B cell (primary cell): ENCODE data around the gene ARPIN. TPM values are rescaled to one million over a fixed set of nuclear protein-coding genes. Genes with fewer than 3 reads are reported as not detected.
A peak's percentile ranks its signal among the peaks of the same experiment; 100 is the strongest.

Experiments used
- ATAC-seq: fragments of 200-7000 bp; cut with Tn5 transposase; one replicate; pipeline ENCODE4 v1.10.0; 2021; ENCODE audit warnings: low read depth, mild to moderate bottlenecking, moderate number of reproducible peaks, moderate library complexity
- CTCF ChIA-PET: fragments of 350-600 bp; sonication (Branson Sonifier 250); formaldehyde crosslinking; loops from one replicate; lab custom pipeline; 2021; ENCODE audit warnings: antibody characterized with exemption, inconsistent platforms; lab: Charles Lee
- POLR2A ChIA-PET: fragments of 350-600 bp; sonication (Branson Sonifier 250); formaldehyde crosslinking; loops from one replicate; lab custom pipeline; 2021; ENCODE audit warnings: antibody characterized with exemption; lab: Charles Lee
- DNase-seq: peaks from one replicate; pipeline ENCODE4 v3.0.0; 2013
- H2AFZ ChIP-seq: 2 replicates; pipeline ENCODE4 v1.6.1; 2012; ENCODE audit warnings: mild to moderate bottlenecking, low read depth, low read length; ENCODE audit not compliant: insufficient read depth, poor library complexity, severe bottlenecking
- H3K27ac ChIP-seq, 2 donors: 1 replicate in 1 of 2; 2 replicates in 1 of 2; pipeline ENCODE4 v1.5.1; 2012 to 2013; ENCODE audit warnings: low read length in 2 of 2, mild to moderate bottlenecking in 2 of 2, moderate library complexity in 1 of 2
- H3K27me3 ChIP-seq, 4 experiments: fragments of 200-600 bp in 1 of 4; sonication (generic) in 1 of 4; replicated peaks in 1 of 4; 1 replicate in 2 of 4; 2 replicates in 2 of 4; pipeline versions ENCODE4 v1.6.1 to v1.7.0; 2013 to 2016; ENCODE audit warnings: low read length in 3 of 4, mild to moderate bottlenecking in 2 of 4, mixed read lengths in 1 of 4, moderate library complexity in 1 of 4; ENCODE audit not compliant: insufficient read depth in 4 of 4, control insufficient read depth in 3 of 4; ENCODE audit errors: control extremely low read depth in 1 of 4
- H3K36me3 ChIP-seq, 2 experiments: replicated peaks in 1 of 2; 1 replicate in 1 of 2; 2 replicates in 1 of 2; pipeline versions ENCODE4 v1.6.1 to v1.7.1; 2013; ENCODE audit warnings: low read length in 1 of 2; ENCODE audit not compliant: insufficient read depth in 2 of 2, control insufficient read depth in 1 of 2; ENCODE audit errors: control extremely low read depth in 1 of 2, extremely low read depth in 1 of 2
- H3K4me1 ChIP-seq, 2 donors: fragments of 200-600 bp in 1 of 2; sonication (generic) in 1 of 2; 1 replicate in 1 of 2; 2 replicates in 1 of 2; pipeline versions ENCODE4 v1.5.1 to v1.6.1; 2013 to 2017; ENCODE audit warnings: low read length in 2 of 2; ENCODE audit not compliant: control insufficient read depth in 2 of 2, insufficient read depth in 2 of 2
- H3K4me2 ChIP-seq: replicated peaks from 2 replicates; pipeline ENCODE3; 2012; ENCODE audit warnings: mild to moderate bottlenecking, low read depth, low read length; ENCODE audit not compliant: poor library complexity, severe bottlenecking
- H3K4me3 ChIP-seq, 5 experiments: fragments of 200-600 bp in 1 of 5; sonication (generic) in 1 of 5; 1 replicate in 3 of 5; 2 replicates in 2 of 5; pipeline versions ENCODE4 v1.5.1 to v1.7.0; 2011 to 2016; ENCODE audit warnings: low read length in 4 of 5, mild to moderate bottlenecking in 4 of 5, low read depth in 2 of 5, control low read depth in 1 of 5, moderate library complexity in 1 of 5; ENCODE audit not compliant: insufficient read depth in 1 of 5; ENCODE audit errors: control extremely low read depth in 1 of 5, extremely low read depth in 1 of 5
- H3K79me2 ChIP-seq: fragments of 200-600 bp; sonication (generic); one replicate; pipeline ENCODE4 v1.6.0; 2016; ENCODE audit warnings: low read length; ENCODE audit not compliant: control insufficient read depth, insufficient read depth
- H3K9ac ChIP-seq: fragments of 200-600 bp; sonication (generic); 2 replicates; pipeline ENCODE4 v1.6.1; 2017; ENCODE audit warnings: mild to moderate bottlenecking, low read length, moderate library complexity
- H3K9me3 ChIP-seq, 3 donors: one replicate each; pipeline versions ENCODE4 v1.6.1 to v1.7.1; 2013; ENCODE audit warnings: low read length in 2 of 3; ENCODE audit not compliant: control insufficient read depth in 2 of 3, insufficient read depth in 1 of 3; ENCODE audit errors: control extremely low read depth in 1 of 3
- H4K20me1 ChIP-seq: 2 replicates; pipeline ENCODE4 v1.6.0; 2012; ENCODE audit warnings: mild to moderate bottlenecking, low read length; ENCODE audit not compliant: insufficient read depth, control insufficient read depth, poor library complexity, severe bottlenecking
- H3K27ac Mint-ChIP-seq: one replicate; pipeline ENCODE4 v1.8.0; 2021; ENCODE audit warnings: mixed read lengths
- H3K27me3 Mint-ChIP-seq: one replicate; pipeline ENCODE4 v1.8.0; 2021; ENCODE audit warnings: mixed read lengths
- H3K4me1 Mint-ChIP-seq: one replicate; pipeline ENCODE4 v1.8.0; 2021; ENCODE audit warnings: mixed read lengths
- H3K4me3 Mint-ChIP-seq: one replicate; pipeline ENCODE4 v1.8.0; 2021; ENCODE audit warnings: mixed read lengths
- H3K9me3 Mint-ChIP-seq: one replicate; pipeline ENCODE4 v1.8.0; 2022; ENCODE audit warnings: mixed read lengths; ENCODE audit not compliant: insufficient read depth
- CTCF ChIP-seq: fragments of 200-600 bp; IDR thresholded peaks from one replicate; pipeline ENCODE4 v1.8.0; 2022; ENCODE audit warnings: antibody characterized with exemption, mild to moderate bottlenecking
- EZH2 ChIP-seq: IDR thresholded peaks from 2 replicates; pipeline ENCODE4 v1.6.1; 2012; ENCODE audit warnings: borderline replicate concordance, low read depth, mild to moderate bottlenecking, moderate library complexity, low read length; ENCODE audit not compliant: insufficient read depth, poor library complexity, severe bottlenecking
- WGBS: methylation state at CpG from one replicate; pipeline ENCODE4 v1.1.5; 2013; ENCODE audit warnings: missing lambda C conversion rate; ENCODE audit not compliant: insufficient coverage; 5-methylcytosine and 5-hydroxymethylcytosine counted together
- intact Hi-C: fragments of 100-400 bp; cut with micrococcal nuclease; formaldehyde crosslinking; loops from one replicate; pipeline ENCODE4 v1.10.0; 2022
- polyA plus RNA-seq: library from polyadenylated mRNA; depleted of rRNA; stranded (reverse); fragments of >200 nt; gene quantifications from 2 replicates; pipeline ENCODE4 v1.2.3, GENCODE V29; 2012
- total RNA-seq, 2 donors: library from RNA; stranded (reverse); fragments of 120-200 nt in 1 of 2; gene quantifications; 1 replicate in 1 of 2; 2 replicates in 1 of 2; pipeline versions ENCODE4 v1.2.3 to v1.2.4, GENCODE V29; 2013 to 2022

Gene ARPIN
- total and polyA plus RNA-seq, 2 donors (not counting 1 experiment from before 2014, with no cell fraction given): 0.10 TPM

- TF ChIP-seq EZH2 (no peak), CTCF (no peak)
- Histone ChIP-seq H3K36me3 (peaks cover 0 to 1% of the 10 kb centered on the region in 2 experiments), H3K4me2 (peak within 1 kb of the TSS; percentile 91), H3K27ac (peak within 1 kb of the TSS; percentile 62 to 80), H4K20me1 (no peaks in the 10 kb centered on the region), H3K4me1 (peaks cover 7 to 14% of the 10 kb centered on the region in 2 donors), H3K9me3 (no peaks in the 10 kb centered on the region), H3K79me2 (peaks cover 22% of the 10 kb centered on the region), H3K27me3 (no peaks in the 10 kb centered on the region), H3K4me3 (peak within 1 kb of the TSS; percentile 75 to 95 (median 89)), H2AFZ (peak within 1 kb of the TSS; percentile 97), H3K9ac (peak within 1 kb of the TSS; percentile 92)
- DNase-seq (peak; percentile 93), ATAC-seq (peak; percentile 91)
- peak within 1 kb of the TSS; percentile 95 for H3K27ac Mint-ChIP-seq
- H3K4me1 Mint-ChIP-seq: peaks cover 33% of the 10 kb centered on the region
- under 1% methylated on average over 49 of the region's 62 CpGs for WGBS
- H3K27me3 Mint-ChIP-seq: no peaks in the 10 kb centered on the region
- intact Hi-C loops: loop anchor here (1.0 to 10.0 kb wide), 6 partner anchors 19 to 1038 kb away; partner anchors contain the start of genes ARPIN and HDDC3
- peak within 1 kb of the TSS; percentile 98 for H3K4me3 Mint-ChIP-seq
- CTCF ChIA-PET: interaction anchor here (0.7 to 2.9 kb wide), 14 partner anchors 17 to 324 kb away, joined by 3 to 28 read pairs (median 3); no protein-coding TSS in a partner anchor
- POLR2A ChIA-PET: interaction anchor here (0.8 to 1.3 kb wide), 5 partner anchors 143 to 209 kb away, joined by 3 to 4 read pairs (median 3); partner anchors contain the start of gene IDH2
- H3K9me3 Mint-ChIP-seq: no peaks in the 10 kb centered on the region
Measured at GRCh38 chr15:89893696-89894447, 18.9 kb downstream of the ARPIN start, which contains the start of gene AP3S2. AP3S2 (minus strand) TSS chr15:89893994; CDS start chr15:89893949, 45 bp downstream.

- peaks cover 3 to 10% of the 10 kb centered on the region in 2 experiments for H3K36me3 ChIP-seq
- H3K27me3 Mint-ChIP-seq: no peaks in the 10 kb centered on the region
- ChIA-PET POLR2A (no interaction called here), CTCF (interaction anchor here (0.7 to 2.9 kb wide), 4 partner anchors 18 to 187 kb away, joined by 3 to 28 read pairs (median 6); no protein-coding TSS in a partner anchor)
- H3K4me1 Mint-ChIP-seq: peaks cover 33% of the 10 kb centered on the region
- peak overlapping the region; percentile 92 for H3K9ac ChIP-seq
- H3K79me2 ChIP-seq: peaks cover 22% of the 10 kb centered on the region
- no peak for ATAC-seq
- intact Hi-C loops: loop anchor here (1.0 to 10.0 kb wide), 4 partner anchors 20 to 1039 kb away; partner anchors contain the start of genes ARPIN and HDDC3
- no peak overlapping the region for H3K27ac Mint-ChIP-seq
- no peaks in the 10 kb centered on the region for H3K27me3 ChIP-seq
- H3K4me1 ChIP-seq: peaks cover 7 to 14% of the 10 kb centered on the region in 2 donors
- H3K9me3 Mint-ChIP-seq: no peaks in the 10 kb centered on the region
- peak overlapping the region in 1 of 2 donors; percentile 80 for H3K27ac ChIP-seq
- no CpG with 5 or more reads among the region's 6 CpGs for WGBS
- peak overlapping the region; percentile 98 for H3K4me3 Mint-ChIP-seq
- H3K4me3 ChIP-seq: peak overlapping the region; percentile 75 to 95 (median 89)
- peak overlapping the region; percentile 91 for H3K4me2 ChIP-seq
- DNase-seq: no peak
- H3K9me3 ChIP-seq: no peaks in the 10 kb centered on the region
- peak overlapping the region; percentile 97 for H2AFZ ChIP-seq
- TF ChIP-seq CTCF (no peak), EZH2 (no peak)
- no peaks in the 10 kb centered on the region for H4K20me1 ChIP-seq
Measured at GRCh38 chr15:89893027-89893426, 19.7 kb downstream of the ARPIN start.
